Activated CD4-positive, alpha-beta T cell treated with anti-CD3 and anti-CD28 coated beads, Interleukin-2, amount 10 ng/mL, durations not matched to agents 7 days and 5 days (primary cell): ENCODE data around the gene LMO3. TPM values are rescaled to one million over a fixed set of nuclear protein-coding genes. Genes with fewer than 3 reads are reported as not detected.

Experiments
- CTCF ChIA-PET: fragments of 350-600 bp; sonication (Branson Sonifier 250); formaldehyde crosslinking; loops from one replicate; lab custom pipeline; 2021; ENCODE audit warnings: antibody characterized with exemption; lab: Charles Lee
- POLR2A ChIA-PET: fragments of 350-600 bp; sonication (Branson Sonifier 250); formaldehyde crosslinking; loops from one replicate; lab custom pipeline; 2021; ENCODE audit warnings: antibody characterized with exemption; lab: Charles Lee
- DNase-seq: peaks from one replicate; pipeline ENCODE4 v3.0.0-alpha.2; 2020
- H3K27ac Mint-ChIP-seq: one replicate; pipeline ENCODE4 v1.8.0; 2021; ENCODE audit warnings: mild to moderate bottlenecking, moderate library complexity, mixed read lengths
- H3K27me3 Mint-ChIP-seq: one replicate; pipeline ENCODE4 v1.8.0; 2021; ENCODE audit warnings: mixed read lengths
- H3K36me3 Mint-ChIP-seq: one replicate; pipeline ENCODE4 v1.8.0; 2021; ENCODE audit warnings: low read depth, mixed read lengths
- H3K4me1 Mint-ChIP-seq: one replicate; pipeline ENCODE4 v1.8.0; 2021; ENCODE audit warnings: mixed read lengths
- H3K4me3 Mint-ChIP-seq: one replicate; pipeline ENCODE4 v1.8.0; 2021; ENCODE audit warnings: mild to moderate bottlenecking, moderate library complexity, mixed read lengths
- H3K9me3 Mint-ChIP-seq: one replicate; pipeline ENCODE4 v1.8.0; 2021; ENCODE audit warnings: mixed read lengths
- total RNA-seq, 2 experiments: library from RNA; stranded (reverse); gene quantifications; one replicate each; pipeline ENCODE4 v1.2.3, GENCODE V29; 2021

LMO3 gene
- total RNA-seq = not detected

DNA sequence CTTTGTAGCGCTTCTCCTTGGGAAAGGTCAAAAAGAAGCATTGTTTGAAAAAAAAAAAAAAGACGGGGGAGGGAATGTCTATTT is at the start of gene LMO3:
Gene LMO3 (minus strand): TSS at position 46 of the 84 bp plus-strand sequence. CDS start 5,302 bp downstream, outside the sequence.
- DNase-seq = no peak
- H3K9me3 Mint-ChIP-seq = no peaks in the 10 kb centered on the region
- ChIA-PET CTCF (no interaction called here), POLR2A (no interaction called here)
- H3K27ac Mint-ChIP-seq = no peak within 1 kb of the TSS
- H3K27me3 Mint-ChIP-seq = peaks cover 48% of the 10 kb centered on the region
- no peak within 1 kb of the TSS for H3K4me3 Mint-ChIP-seq
- H3K36me3 Mint-ChIP-seq = no peaks in the 10 kb centered on the region
- H3K4me1 Mint-ChIP-seq = peaks cover 2% of the 10 kb centered on the region

DNA sequence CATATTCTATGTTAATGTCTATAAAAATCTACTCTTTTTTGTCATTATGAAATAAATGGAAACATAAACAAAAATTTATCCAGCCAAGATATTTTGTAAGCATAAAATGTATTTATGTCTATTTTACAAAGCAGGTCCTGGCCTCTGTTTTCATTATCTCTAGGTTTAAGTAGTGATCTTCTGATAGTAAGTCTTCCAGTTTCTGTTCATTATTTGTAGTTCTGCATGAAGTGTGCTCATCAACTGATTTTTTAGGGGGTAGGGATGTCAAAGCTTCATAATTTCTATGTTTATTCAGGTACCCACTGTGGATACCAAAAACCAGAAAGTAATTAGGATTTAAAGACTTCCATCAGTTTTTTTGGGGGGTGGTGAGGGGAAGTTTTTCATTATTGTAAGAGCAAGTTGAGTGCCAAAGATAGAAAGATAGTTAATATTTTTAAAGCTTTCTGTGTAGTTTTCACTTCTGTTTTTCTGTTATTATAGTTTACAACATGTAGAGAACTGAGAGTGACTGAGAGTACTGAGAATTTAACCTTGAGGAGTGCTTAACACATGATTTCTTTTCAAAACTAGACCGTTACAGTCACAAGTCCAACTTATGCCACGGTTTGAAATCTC is 30.6 kb upstream of the LMO3 start:
- H3K9me3 Mint-ChIP-seq = peaks cover 7% of the 10 kb centered on the region
- DNase-seq = no peak
- no peaks in the 10 kb centered on the region for H3K36me3 Mint-ChIP-seq
- H3K27ac Mint-ChIP-seq = no peak overlapping the region
- H3K27me3 Mint-ChIP-seq = no peaks in the 10 kb centered on the region
- CTCF ChIA-PET = no interaction called here
- no peak overlapping the region for H3K4me3 Mint-ChIP-seq
- H3K4me1 Mint-ChIP-seq = no peaks in the 10 kb centered on the region
- POLR2A ChIA-PET = no interaction called here

DNA sequence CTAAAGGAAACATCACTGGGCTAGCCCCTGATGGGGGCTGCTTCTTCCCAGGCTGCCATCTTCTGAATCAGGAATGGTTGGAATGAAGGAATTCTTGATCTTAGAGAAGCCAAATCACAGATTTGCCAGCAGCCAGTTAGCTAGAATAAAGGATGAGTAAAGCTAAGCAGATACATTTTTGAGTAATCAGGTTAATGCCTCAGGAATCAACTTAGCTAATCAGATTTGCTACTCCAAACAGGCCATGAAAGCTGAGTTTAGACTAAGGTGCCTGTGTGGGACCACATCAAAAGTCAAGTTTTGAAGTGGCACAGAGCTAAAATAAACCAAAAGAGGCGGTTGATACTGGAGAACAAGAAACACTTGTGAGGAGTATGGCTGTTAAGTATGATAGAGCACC is 28.8 kb upstream of the LMO3 start:
- Mint-ChIP-seq H3K36me3 (no peaks in the 10 kb centered on the region), H3K4me3 (no peak overlapping the region), H3K27me3 (no peaks in the 10 kb centered on the region), H3K9me3 (peaks cover 3% of the 10 kb centered on the region), H3K4me1 (no peaks in the 10 kb centered on the region), H3K27ac (no peak overlapping the region)
- CTCF ChIA-PET = no interaction called here
- POLR2A ChIA-PET = no interaction called here
- DNase-seq = no peak

DNA sequence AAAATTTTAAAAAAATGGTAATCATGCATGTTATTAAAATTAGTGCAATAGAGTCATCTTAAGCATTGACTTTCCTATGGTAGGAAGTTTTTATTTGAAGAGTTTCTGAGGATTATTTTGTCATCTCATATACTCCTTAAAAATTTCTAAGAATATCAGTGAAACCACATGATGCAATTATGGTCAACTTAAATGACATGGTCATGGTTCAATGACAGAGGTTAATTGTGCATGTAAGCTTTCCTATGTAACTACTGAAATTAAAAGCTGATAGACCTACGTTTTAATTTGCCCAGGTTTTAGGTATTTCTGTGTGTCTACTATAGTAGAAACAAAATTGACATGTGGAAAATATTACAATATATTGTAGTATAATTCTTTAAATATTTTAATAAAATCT is 21.0 kb upstream of the LMO3 start:
- H3K9me3 Mint-ChIP-seq = peaks cover 3% of the 10 kb centered on the region
- no peaks in the 10 kb centered on the region for H3K36me3 Mint-ChIP-seq
- H3K27ac Mint-ChIP-seq = no peak overlapping the region
- POLR2A ChIA-PET = no interaction called here
- H3K4me3 Mint-ChIP-seq = no peak overlapping the region
- CTCF ChIA-PET = no interaction called here
- no peaks in the 10 kb centered on the region for H3K27me3 Mint-ChIP-seq
- no peak for DNase-seq
- no peaks in the 10 kb centered on the region for H3K4me1 Mint-ChIP-seq

DNA sequence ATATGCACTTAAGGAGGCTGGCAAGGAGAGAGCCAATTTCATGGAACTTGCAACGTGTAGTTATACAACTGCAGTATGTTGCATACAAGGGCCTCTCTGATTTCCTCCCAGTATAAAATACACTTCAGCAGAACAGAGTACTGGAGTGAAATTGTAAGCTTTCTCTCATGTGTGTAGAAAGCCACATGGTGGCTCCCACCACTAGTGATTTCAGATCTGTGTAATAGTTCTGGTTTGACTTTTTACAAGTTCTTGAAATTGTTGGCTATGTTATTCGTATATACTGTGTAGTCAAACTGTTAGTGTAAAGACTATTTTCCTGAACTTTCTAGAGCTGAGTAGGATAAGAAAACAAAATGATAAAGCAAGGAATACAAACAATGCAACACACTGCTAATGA is 16.4 kb upstream of the LMO3 start:
- POLR2A ChIA-PET = no interaction called here
- H3K4me1 Mint-ChIP-seq = no peaks in the 10 kb centered on the region
- H3K36me3 Mint-ChIP-seq = no peaks in the 10 kb centered on the region
- no peak for DNase-seq
- no peaks in the 10 kb centered on the region for H3K27me3 Mint-ChIP-seq
- H3K4me3 Mint-ChIP-seq = no peak overlapping the region
- no peaks in the 10 kb centered on the region for H3K9me3 Mint-ChIP-seq
- CTCF ChIA-PET = no interaction called here
- H3K27ac Mint-ChIP-seq = no peak overlapping the region

DNA sequence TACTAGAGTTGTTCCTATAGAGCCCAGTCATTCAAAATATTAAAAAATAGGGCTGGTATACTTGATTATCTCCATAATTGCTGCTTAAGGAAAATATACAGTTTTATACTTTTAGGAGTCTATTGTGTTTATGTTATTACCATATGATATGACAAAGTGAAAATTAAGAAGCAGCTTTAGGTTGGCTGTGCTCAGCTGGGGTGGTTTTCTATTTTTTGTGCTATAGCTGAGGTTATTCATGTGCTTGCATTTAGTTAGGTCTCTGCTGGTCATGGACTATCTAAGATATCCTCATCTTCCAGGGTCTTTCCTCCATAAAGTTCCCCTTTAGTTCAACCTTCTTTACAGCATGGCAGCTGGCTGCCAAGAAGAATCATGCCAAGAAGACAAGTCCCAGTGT is 13.6 kb upstream of the LMO3 start:
- Mint-ChIP-seq H3K36me3 (no peaks in the 10 kb centered on the region), H3K27me3 (no peaks in the 10 kb centered on the region), H3K4me3 (no peak overlapping the region), H3K9me3 (no peaks in the 10 kb centered on the region), H3K27ac (no peak overlapping the region), H3K4me1 (no peaks in the 10 kb centered on the region)
- ChIA-PET CTCF (no interaction called here), POLR2A (no interaction called here)
- no peak for DNase-seq

DNA sequence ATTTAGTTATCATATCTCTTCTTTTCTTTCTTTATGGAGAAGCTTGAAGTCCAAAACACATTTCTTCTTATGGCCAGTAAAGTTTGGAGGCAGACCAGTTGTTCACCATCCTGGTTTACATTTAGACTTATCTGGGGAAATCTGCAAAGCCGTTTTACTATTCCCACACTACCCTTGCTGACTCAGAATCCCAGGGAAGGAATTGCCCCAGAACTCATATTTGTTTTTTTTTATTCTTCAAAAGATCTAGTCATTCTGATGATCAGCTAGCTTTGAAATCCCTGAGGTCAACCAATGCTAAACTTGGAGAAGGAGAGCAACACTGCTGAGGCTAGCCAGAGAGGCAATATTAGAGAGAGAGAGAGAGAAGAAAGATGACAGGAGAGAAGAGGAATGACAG is 12.3 kb upstream of the LMO3 start:
- H3K27ac Mint-ChIP-seq = no peak overlapping the region
- no peaks in the 10 kb centered on the region for H3K4me1 Mint-ChIP-seq
- ChIA-PET CTCF (no interaction called here), POLR2A (no interaction called here)
- no peaks in the 10 kb centered on the region for H3K36me3 Mint-ChIP-seq
- no peak for DNase-seq
- no peak overlapping the region for H3K4me3 Mint-ChIP-seq
- no peaks in the 10 kb centered on the region for H3K9me3 Mint-ChIP-seq
- H3K27me3 Mint-ChIP-seq = no peaks in the 10 kb centered on the region

DNA sequence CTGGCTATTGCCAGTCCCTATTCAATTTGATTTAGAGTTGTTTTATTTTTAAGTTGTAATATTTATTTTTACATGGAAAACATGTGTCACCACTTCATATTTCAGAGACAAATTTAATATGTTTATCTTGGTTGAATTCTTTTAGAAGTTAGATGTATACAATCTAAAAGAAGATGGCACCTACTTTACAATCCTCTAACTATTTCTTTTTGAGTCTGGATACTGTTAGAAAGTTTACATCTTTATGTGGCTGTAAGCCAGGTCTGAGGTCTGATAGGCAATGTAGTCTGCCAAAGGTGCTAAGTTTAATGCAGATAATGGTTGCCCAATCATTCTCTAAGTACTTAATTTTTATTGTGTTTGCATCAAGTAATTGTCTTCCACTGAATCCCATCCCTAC is 7.2 kb upstream of the LMO3 start:
- no peak for DNase-seq
- peaks cover 16% of the 10 kb centered on the region for H3K27me3 Mint-ChIP-seq
- ChIA-PET CTCF (no interaction called here), POLR2A (no interaction called here)
- no peak overlapping the region for H3K4me3 Mint-ChIP-seq
- H3K36me3 Mint-ChIP-seq = no peaks in the 10 kb centered on the region
- H3K9me3 Mint-ChIP-seq = no peaks in the 10 kb centered on the region
- H3K27ac Mint-ChIP-seq = no peak overlapping the region
- no peaks in the 10 kb centered on the region for H3K4me1 Mint-ChIP-seq

DNA sequence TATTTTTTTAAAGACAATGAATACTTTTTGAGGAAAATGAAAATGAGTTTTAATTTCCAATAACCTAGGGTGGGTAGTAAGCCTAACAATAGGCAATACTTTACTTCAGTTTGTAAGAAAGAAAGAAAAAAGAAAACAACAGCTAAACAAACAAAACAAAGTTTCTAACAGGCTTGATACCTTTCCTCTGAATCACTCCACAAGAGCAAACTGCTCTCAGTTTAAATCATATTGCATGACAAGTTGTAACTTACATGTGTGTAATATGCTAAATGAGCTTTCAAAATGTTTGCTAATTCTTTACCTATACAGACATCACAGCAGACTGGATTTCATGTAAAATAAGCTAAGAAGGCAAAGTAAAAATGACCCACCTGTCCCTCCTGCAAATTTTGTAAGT is 6.7 kb upstream of the LMO3 start:
- no peak overlapping the region for H3K27ac Mint-ChIP-seq
- no peaks in the 10 kb centered on the region for H3K4me1 Mint-ChIP-seq
- no peak overlapping the region for H3K4me3 Mint-ChIP-seq
- peaks cover 21% of the 10 kb centered on the region for H3K27me3 Mint-ChIP-seq
- ChIA-PET POLR2A (no interaction called here), CTCF (no interaction called here)
- H3K9me3 Mint-ChIP-seq = no peaks in the 10 kb centered on the region
- DNase-seq = no peak
- no peaks in the 10 kb centered on the region for H3K36me3 Mint-ChIP-seq

DNA sequence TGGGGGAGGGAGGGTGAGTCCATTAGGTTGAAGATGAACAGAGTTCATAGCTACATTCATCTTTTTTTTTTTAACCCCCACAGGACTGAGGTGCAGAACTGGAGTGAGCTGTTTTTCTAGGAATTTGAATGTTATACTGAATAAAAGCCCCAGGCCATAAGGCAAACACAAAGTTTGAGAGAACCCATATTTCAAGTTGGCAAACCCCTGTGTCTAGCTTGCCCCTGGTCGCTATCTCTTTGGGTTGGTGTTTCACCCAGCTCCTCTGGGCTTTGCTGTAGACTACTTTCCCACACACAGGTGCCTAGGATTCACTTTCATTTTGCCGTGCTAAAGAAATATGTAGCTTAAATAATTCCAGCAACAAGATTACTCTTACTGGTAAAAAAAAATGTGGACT is 5.2 kb upstream of the LMO3 start:
- H3K36me3 Mint-ChIP-seq = no peaks in the 10 kb centered on the region
- H3K27ac Mint-ChIP-seq = no peak overlapping the region
- H3K4me3 Mint-ChIP-seq = no peak overlapping the region
- CTCF ChIA-PET = interaction anchor here (1.4 kb wide), 1 partner anchor 14 kb away, joined by 3 read pairs; no protein-coding TSS in a partner anchor
- H3K9me3 Mint-ChIP-seq = no peaks in the 10 kb centered on the region
- no peaks in the 10 kb centered on the region for H3K4me1 Mint-ChIP-seq
- POLR2A ChIA-PET = no interaction called here
- H3K27me3 Mint-ChIP-seq = peaks cover 32% of the 10 kb centered on the region
- DNase-seq = no peak

DNA sequence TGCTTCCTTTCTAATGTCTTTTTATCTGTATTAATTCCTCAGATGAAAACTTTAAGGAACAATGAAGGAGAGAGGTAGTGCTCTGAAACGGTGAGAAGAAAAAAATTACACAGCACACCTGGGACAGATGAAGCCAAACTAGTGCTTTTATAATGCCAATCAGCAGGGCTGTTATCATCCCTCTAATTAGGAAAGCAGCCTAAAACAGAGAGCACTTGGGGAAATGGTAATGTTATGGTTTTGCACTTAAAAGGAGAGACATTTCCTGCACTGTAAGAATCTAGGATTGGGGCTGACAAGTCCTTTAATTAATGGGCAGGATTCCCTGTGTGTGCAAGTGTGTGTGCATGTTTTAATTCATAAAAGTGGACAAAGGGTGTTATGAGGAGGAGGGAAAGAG is 4.8 kb upstream of the LMO3 start:
- no peaks in the 10 kb centered on the region for H3K36me3 Mint-ChIP-seq

DNA sequence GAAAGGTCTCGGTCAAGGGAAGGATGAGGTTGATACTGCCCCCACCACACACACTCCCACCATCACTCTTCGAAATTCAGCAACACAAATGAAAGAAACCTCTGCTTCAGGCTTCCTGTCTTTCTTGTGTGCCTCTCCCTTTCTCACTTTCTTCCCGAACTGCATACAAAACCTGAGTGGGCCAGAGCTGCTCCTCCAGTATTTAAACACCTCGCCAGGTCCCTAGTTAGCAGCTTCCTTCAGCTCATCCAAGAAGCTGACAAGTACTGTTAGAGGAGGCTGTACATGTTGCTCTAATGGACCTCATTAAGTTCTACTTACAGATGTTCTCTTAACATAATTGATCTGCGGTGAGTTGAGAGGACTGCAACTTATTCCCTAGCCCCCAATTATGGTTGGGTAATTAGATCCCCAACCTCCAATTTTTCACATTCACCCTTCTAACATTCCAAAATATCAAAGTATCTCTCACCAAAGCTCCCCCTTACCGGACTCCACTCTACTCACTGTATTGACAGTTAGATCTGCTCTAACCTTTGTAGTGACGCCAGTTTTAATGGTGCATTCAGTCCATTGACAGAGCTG is 4.1 kb upstream of the LMO3 start:
- Mint-ChIP-seq H3K36me3 (no peaks in the 10 kb centered on the region), H3K4me1 (peaks cover 2% of the 10 kb centered on the region), H3K9me3 (no peaks in the 10 kb centered on the region), H3K4me3 (no peak overlapping the region), H3K27me3 (peaks cover 40% of the 10 kb centered on the region), H3K27ac (no peak overlapping the region)
- DNase-seq = no peak
- ChIA-PET CTCF (interaction anchor here (1.4 kb wide), 1 partner anchor 13 kb away, joined by 3 read pairs; no protein-coding TSS in a partner anchor), POLR2A (no interaction called here)

More for the DNA sequence above, 4.8 kb upstream of the LMO3 start:
- H3K4me1 Mint-ChIP-seq = peaks cover under 1% of the 10 kb centered on the region
- H3K27ac Mint-ChIP-seq = no peak overlapping the region
- no peak for DNase-seq
- no peaks in the 10 kb centered on the region for H3K9me3 Mint-ChIP-seq
- POLR2A ChIA-PET = no interaction called here
- H3K27me3 Mint-ChIP-seq = peaks cover 35% of the 10 kb centered on the region
- CTCF ChIA-PET = interaction anchor here (1.4 kb wide), 1 partner anchor 14 kb away, joined by 3 read pairs; no protein-coding TSS in a partner anchor
- H3K4me3 Mint-ChIP-seq = no peak overlapping the region

DNA sequence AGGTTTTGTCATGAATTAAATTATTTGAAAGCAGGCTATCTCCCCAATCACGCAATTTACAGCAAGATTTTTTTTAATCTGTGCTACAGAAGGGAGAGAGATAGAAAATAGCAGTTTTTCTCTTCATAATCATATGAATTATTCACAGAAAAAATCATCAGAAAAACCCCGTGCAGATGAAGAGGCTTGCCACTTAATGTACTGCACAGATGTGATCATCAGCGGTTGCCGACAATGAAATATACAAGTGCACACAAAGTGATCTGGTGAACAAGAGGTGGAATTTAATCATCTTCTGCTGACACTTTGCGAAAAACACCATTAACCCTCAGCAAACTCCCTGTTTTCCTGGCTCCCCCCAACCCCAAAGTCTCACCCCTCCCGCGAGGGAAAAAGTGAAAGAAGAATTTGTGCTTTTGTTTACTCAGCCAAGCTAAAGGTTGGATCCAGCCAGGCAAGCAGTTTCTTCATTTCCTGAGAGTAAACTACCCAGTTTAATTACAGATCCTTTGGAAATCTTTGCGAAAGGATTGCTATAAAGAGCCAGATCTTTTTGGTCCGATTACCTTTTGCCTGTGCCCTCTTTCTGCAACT is 3.1 kb upstream of the LMO3 start:
- Mint-ChIP-seq H3K4me3 (no peak overlapping the region), H3K27me3 (peaks cover 46% of the 10 kb centered on the region), H3K9me3 (no peaks in the 10 kb centered on the region), H3K36me3 (no peaks in the 10 kb centered on the region), H3K4me1 (peaks cover 2% of the 10 kb centered on the region), H3K27ac (no peak overlapping the region)
- POLR2A ChIA-PET = no interaction called here
- CTCF ChIA-PET = no interaction called here
- DNase-seq = no peak
